ENCODE data around the gene DUSP14. TPM values are rescaled to one million over a fixed set of nuclear protein-coding genes. Genes with fewer than 3 reads are reported as not detected.

The DUSP14 gene
- total RNA-seq = 10 to 100 TPM; 10.1 to 11.7 TPM

DNA sequence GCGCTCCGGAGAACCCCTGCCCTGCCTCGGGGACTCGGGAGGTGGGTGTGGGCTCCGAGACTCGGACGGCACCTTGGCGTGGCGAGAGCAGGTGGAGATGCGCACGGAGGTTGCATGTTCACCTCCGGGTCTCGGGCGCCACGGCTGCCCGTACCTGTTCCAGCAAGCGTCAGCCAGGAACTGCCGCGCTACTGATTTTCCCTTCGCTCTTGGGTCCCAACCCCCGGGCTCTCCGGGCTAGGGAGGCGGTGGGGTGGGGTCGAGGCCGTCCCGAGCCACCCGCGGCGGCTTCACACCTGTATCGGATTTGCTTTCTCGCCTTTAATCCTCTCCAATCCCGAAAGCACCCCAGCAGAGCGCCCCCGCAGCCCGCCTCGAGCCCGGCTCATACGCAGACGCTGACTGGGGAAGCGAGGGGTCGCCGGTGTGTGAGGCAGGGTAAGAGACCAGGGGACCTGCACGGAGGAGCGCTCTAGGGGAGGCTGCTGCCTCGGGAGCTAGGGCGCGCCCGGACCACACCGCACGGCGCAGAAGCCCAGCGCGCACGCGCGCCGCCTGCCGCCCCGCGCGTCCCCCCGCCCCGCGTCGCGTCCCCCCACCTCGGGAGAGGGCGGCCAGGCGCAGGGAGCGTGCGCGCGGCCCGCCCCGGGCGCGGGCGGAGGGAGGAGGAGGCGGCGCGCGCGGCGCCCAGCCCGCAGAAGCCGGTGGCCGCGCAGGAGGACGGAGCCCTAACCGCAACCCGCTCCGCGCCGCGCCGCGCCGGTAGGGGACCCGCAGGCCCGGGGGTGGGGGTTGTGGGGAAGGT, at the start of gene DUSP14:
Gene DUSP14 (plus strand): TSS at position 695 of the 805 bp plus-strand sequence. CDS start 22,382 bp downstream, outside the sequence.

Other genes starting within 250 kb of the DUSP14 start
- gene C17orf78, start 113.9 kb upstream of the DUSP14 start, total RNA-seq = not detected
- gene ACACA, start 83.1 kb upstream of the DUSP14 start, total RNA-seq = 10 to 100 TPM; 37.3 to 41.9 TPM
- gene TADA2A, start 83.0 kb upstream of the DUSP14 start, total RNA-seq = 10 to 100 TPM; 41.8 to 44.6 TPM
- gene SYNRG, start 119.5 kb downstream of the DUSP14 start, total RNA-seq = 100 to 1,000 TPM; 121 to 131 TPM
- 10 to 100 TPM; 22.5 to 23.8 TPM for gene DDX52, start 153.6 kb downstream of the DUSP14 start, total RNA-seq

Data from activated naive CD4-positive, alpha-beta T cell treated with anti-CD3 and anti-CD28 coated beads, Interleukin-2, amount 10 ng/mL, durations not matched to agents 5 hours and 36 hours (primary cell).